ENCODE data around the gene EXOSC5. TPM values are rescaled to one million over a fixed set of nuclear protein-coding genes. Genes with fewer than 3 reads are reported as not detected.

Gene EXOSC5
- total and polyA plus RNA-seq, 10 of the 15 experiments (the other 5 are each of a cell fraction or from before 2014, with no cell fraction given), result 15.8 to 123 (median 52.7) TPM

DNA sequence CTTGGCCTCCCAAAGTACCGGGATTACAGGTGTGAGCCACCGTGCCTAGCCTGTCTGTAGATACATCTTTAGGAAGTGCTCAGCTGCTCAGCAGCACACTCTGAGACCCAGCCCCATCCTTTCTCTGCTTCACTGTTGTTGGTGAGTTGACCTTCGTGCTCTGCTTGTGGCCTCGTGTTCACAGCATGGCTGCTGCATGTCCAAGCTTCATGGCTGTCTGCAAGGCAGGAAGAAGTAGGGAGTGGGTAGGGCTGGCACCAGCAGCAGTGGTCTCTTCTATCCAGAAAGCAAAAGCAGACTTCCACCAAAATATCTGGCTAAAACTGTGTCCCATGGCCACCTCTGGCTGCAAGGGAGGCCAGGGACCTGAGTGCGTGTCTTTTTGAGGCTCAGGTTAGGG, 15.8 kb upstream of the EXOSC5 start:
- ChIA-PET RAD21 (ENCODE audit: unreplicated experiment) (no interaction called here), SMC1A (ENCODE audit: uncharacterized antibody, unreplicated experiment) (no interaction called here), POLR2A (no interaction called here), CTCF (interaction anchor here (0.8 kb wide), 1 partner anchor 49 kb away, joined by 4 read pairs; the partner anchor contains the start of gene B9D2)
- ATAC-seq (no peak), FAIRE-seq (no peak), DNase-seq (ENCODE audit: low read depth, low spot score) (no peak)
- Histone ChIP-seq H3K4me2 (ENCODE audit: control insufficient read depth, insufficient read depth) (no peak overlapping the region), H3K4me3 (no peak overlapping the region), H3K4me1 (ENCODE audit: control insufficient read depth, insufficient read depth, low read length) (peaks cover 18% of the 10 kb centered on the region), H3K36me3 (ENCODE audit: control insufficient read depth in 2 of 2, insufficient read depth in 2 of 2, low read length in 1 of 2) (peaks cover 0 to 4% of the 10 kb centered on the region in 2 experiments; a peak in 3 of 4 replicates), H3K27ac (ENCODE audit: control insufficient read depth, insufficient read depth) (no peak overlapping the region), H2AFZ (ENCODE audit: control insufficient read depth, low read depth, low read length) (no peak overlapping the region), H3K79me2 (ENCODE audit: control insufficient read depth, insufficient read depth, low read length) (peaks cover 5% of the 10 kb centered on the region), H3K27me3 (replicated peaks in 1 of 2; ENCODE audit: control insufficient read depth in 2 of 2, insufficient read depth in 2 of 2, low read length in 1 of 2) (no peaks in the 10 kb centered on the region), H3K9ac (ENCODE audit: control insufficient read depth, insufficient read depth, low read length) (no peak overlapping the region), H4K20me1 (ENCODE audit: control insufficient read depth, insufficient read depth) (no peaks in the 10 kb centered on the region), H3K9me3 (replicated peaks; ENCODE audit: control insufficient read depth, insufficient read depth, low read length) (no peaks in the 10 kb centered on the region)
- intact Hi-C loops (cut with micrococcal nuclease; ENCODE audit: unreplicated experiment) (no loop called here), in situ Hi-C loops (cut with MboI) (no loop called here)
- no TSS peak for BruUV-seq (replicated peaks)
- 88% methylated on average over 5 of the region's 5 CpGs for WGBS (ENCODE audit: insufficient coverage, insufficient replicate concordance, low lambda C conversion rate, missing lambda C conversion rate)
- TF ChIP-seq, protein P1, sequence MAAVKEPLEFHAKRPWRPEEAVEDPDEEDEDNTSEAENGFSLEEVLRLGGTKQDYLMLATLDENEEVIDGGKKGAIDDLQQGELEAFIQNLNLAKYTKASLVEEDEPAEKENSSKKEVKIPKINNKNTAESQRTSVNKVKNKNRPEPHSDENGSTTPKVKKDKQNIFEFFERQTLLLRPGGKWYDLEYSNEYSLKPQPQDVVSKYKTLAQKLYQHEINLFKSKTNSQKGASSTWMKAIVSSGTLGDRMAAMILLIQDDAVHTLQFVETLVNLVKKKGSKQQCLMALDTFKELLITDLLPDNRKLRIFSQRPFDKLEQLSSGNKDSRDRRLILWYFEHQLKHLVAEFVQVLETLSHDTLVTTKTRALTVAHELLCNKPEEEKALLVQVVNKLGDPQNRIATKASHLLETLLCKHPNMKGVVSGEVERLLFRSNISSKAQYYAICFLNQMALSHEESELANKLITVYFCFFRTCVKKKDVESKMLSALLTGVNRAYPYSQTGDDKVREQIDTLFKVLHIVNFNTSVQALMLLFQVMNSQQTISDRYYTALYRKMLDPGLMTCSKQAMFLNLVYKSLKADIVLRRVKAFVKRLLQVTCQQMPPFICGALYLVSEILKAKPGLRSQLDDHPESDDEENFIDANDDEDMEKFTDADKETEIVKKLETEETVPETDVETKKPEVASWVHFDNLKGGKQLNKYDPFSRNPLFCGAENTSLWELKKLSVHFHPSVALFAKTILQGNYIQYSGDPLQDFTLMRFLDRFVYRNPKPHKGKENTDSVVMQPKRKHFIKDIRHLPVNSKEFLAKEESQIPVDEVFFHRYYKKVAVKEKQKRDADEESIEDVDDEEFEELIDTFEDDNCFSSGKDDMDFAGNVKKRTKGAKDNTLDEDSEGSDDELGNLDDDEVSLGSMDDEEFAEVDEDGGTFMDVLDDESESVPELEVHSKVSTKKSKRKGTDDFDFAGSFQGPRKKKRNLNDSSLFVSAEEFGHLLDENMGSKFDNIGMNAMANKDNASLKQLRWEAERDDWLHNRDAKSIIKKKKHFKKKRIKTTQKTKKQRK (IDR thresholded peaks at IDR 0.05; ENCODE audit: low read depth, low read length), result no peak
- TF ChIP-seq, protein P2, sequence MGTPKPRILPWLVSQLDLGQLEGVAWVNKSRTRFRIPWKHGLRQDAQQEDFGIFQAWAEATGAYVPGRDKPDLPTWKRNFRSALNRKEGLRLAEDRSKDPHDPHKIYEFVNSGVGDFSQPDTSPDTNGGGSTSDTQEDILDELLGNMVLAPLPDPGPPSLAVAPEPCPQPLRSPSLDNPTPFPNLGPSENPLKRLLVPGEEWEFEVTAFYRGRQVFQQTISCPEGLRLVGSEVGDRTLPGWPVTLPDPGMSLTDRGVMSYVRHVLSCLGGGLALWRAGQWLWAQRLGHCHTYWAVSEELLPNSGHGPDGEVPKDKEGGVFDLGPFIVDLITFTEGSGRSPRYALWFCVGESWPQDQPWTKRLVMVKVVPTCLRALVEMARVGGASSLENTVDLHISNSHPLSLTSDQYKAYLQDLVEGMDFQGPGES (IDR thresholded peaks at IDR 0.05), result no peak
- TF ChIP-seq, protein P3, sequence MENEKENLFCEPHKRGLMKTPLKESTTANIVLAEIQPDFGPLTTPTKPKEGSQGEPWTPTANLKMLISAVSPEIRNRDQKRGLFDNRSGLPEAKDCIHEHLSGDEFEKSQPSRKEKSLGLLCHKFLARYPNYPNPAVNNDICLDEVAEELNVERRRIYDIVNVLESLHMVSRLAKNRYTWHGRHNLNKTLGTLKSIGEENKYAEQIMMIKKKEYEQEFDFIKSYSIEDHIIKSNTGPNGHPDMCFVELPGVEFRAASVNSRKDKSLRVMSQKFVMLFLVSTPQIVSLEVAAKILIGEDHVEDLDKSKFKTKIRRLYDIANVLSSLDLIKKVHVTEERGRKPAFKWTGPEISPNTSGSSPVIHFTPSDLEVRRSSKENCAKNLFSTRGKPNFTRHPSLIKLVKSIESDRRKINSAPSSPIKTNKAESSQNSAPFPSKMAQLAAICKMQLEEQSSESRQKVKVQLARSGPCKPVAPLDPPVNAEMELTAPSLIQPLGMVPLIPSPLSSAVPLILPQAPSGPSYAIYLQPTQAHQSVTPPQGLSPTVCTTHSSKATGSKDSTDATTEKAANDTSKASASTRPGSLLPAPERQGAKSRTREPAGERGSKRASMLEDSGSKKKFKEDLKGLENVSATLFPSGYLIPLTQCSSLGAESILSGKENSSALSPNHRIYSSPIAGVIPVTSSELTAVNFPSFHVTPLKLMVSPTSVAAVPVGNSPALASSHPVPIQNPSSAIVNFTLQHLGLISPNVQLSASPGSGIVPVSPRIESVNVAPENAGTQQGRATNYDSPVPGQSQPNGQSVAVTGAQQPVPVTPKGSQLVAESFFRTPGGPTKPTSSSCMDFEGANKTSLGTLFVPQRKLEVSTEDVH (IDR thresholded peaks at IDR 0.05; ENCODE audit: low read depth, partially characterized antibody), result no peak
- TF ChIP-seq SUZ12 (IDR thresholded peaks at IDR 0.05; ENCODE audit: unreplicated experiment), result no peak
- TF ChIP-seq, protein P4, sequence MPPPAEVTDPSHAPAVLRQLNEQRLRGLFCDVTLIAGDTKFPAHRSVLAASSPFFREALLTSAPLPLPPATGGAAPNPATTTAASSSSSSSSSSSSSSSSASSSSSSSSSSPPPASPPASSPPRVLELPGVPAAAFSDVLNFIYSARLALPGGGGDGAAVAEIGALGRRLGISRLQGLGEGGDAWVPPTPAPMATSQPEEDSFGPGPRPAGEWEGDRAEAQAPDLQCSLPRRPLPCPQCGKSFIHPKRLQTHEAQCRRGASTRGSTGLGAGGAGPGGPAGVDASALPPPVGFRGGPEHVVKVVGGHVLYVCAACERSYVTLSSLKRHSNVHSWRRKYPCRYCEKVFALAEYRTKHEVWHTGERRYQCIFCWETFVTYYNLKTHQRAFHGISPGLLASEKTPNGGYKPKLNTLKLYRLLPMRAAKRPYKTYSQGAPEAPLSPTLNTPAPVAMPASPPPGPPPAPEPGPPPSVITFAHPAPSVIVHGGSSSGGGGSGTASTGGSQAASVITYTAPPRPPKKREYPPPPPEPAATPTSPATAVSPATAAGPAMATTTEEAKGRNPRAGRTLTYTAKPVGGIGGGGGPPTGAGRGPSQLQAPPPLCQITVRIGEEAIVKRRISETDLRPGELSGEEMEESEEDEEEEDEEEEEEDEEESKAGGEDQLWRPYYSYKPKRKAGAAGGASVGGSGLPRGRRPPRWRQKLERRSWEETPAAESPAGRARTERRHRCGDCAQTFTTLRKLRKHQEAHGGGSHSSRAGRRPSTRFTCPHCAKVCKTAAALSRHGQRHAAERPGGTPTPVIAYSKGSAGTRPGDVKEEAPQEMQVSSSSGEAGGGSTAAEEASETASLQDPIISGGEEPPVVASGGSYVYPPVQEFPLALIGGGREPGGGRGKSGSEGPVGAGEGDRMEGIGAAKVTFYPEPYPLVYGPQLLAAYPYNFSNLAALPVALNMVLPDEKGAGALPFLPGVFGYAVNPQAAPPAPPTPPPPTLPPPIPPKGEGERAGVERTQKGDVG (CRISPR knock-in tag; IDR thresholded peaks at IDR 0.05), result no peak
- TF ChIP-seq, protein P5, sequence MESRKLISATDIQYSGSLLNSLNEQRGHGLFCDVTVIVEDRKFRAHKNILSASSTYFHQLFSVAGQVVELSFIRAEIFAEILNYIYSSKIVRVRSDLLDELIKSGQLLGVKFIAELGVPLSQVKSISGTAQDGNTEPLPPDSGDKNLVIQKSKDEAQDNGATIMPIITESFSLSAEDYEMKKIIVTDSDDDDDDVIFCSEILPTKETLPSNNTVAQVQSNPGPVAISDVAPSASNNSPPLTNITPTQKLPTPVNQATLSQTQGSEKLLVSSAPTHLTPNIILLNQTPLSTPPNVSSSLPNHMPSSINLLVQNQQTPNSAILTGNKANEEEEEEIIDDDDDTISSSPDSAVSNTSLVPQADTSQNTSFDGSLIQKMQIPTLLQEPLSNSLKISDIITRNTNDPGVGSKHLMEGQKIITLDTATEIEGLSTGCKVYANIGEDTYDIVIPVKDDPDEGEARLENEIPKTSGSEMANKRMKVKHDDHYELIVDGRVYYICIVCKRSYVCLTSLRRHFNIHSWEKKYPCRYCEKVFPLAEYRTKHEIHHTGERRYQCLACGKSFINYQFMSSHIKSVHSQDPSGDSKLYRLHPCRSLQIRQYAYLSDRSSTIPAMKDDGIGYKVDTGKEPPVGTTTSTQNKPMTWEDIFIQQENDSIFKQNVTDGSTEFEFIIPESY (IDR thresholded peaks at IDR 0.05), result no peak
- TF ChIP-seq CEBPB (IDR thresholded peaks at IDR 0.05; ENCODE audit: borderline replicate concordance in 1 of 2, low read depth in 2 of 2, low read length in 2 of 2), result no peak
- TF ChIP-seq JUNB (IDR thresholded peaks at IDR 0.05), result no peak
- no peak for TF ChIP-seq RELA (IDR thresholded peaks at IDR 0.05; ENCODE audit: borderline replicate concordance, partially characterized antibody)

Measured in GM12878 (cell line).